ENCODE measurements around the gene GJA3. TPM values are rescaled to one million over a fixed set of nuclear protein-coding genes. Genes with fewer than 3 reads are reported as not detected.

The GJA3 gene
- total and polyA plus RNA-seq, 2 of the 4 experiments (the other 2 are of a cell fraction): 1.5 to 2.7 TPM

- peaks cover 19% of the 10 kb centered on the region; the same call in 1 of the 2 replicates for H3K27me3 ChIP-seq (ENCODE audit: control insufficient read depth, insufficient read depth, low read length)
- H2BK20ac ChIP-seq (ENCODE audit: low read depth, low read length): no peak overlapping the region
- no peak overlapping the region for H3K27ac ChIP-seq (ENCODE audit: insufficient read depth, low read length)
- no peaks in the 10 kb centered on the region for H4K20me1 ChIP-seq (ENCODE audit: insufficient read depth, low read length)
- H3K79me1 ChIP-seq (ENCODE audit: low read depth in 1 of 2, low read length in 2 of 2): no peaks in the 10 kb centered on the region
- H3K36me3 ChIP-seq (ENCODE audit: control insufficient read depth, insufficient read depth, low read length): peaks cover 1% of the 10 kb centered on the region; the same call in 1 of the 2 replicates
- no peak overlapping the region for H4K5ac ChIP-seq (ENCODE audit: low read depth, low read length)
- H3K18ac ChIP-seq (ENCODE audit: low read depth, low read length): no peak overlapping the region
- dilution Hi-C loops (cut with HindIII; ENCODE audit: low sequenced_read_pairs, unreplicated experiment) (no loop called here), in situ Hi-C loops (cut with MboI; ENCODE audit: low sequenced_read_pairs) (no loop called here), intact Hi-C loops (cut with micrococcal nuclease) (no loop called here)
- H3K4me1 ChIP-seq (ENCODE audit: control insufficient read depth, insufficient read depth, low read length): peaks cover 2% of the 10 kb centered on the region; the same call in 1 of the 2 replicates
- no peak overlapping the region for H2AK9ac ChIP-seq (replicated peaks; ENCODE audit: low read depth, low read length, poor library complexity)
- no peaks in the 10 kb centered on the region for H3K9me1 ChIP-seq (ENCODE audit: insufficient read depth, low read length)
- H3K9me3 ChIP-seq (ENCODE audit: control insufficient read depth, insufficient read depth, low read length): no peaks in the 10 kb centered on the region
- TF ChIP-seq RFX5 (IDR thresholded peaks at IDR 0.05; ENCODE audit: low read depth, low read length) (no peak), MAFK (IDR thresholded peaks at IDR 0.05; ENCODE audit: low read depth, low read length) (no peak), BHLHE40 (IDR thresholded peaks at IDR 0.05; ENCODE audit: low read depth, low read length) (no peak), CEBPB (IDR thresholded peaks at IDR 0.05; ENCODE audit: low read depth, low read length) (no peak)
- no peak overlapping the region for H3K4me3 ChIP-seq (ENCODE audit: insufficient read depth, low read depth, low read length)
- H2BK15ac ChIP-seq (ENCODE audit: low read depth, low read length): no peak overlapping the region
- H4K91ac ChIP-seq (ENCODE audit: insufficient read depth, low read depth, low read length): no peak overlapping the region
- no peak for ATAC-seq (ENCODE audit: low read depth)
- H3K14ac ChIP-seq (replicated peaks; ENCODE audit: low read depth, low read length): no peak overlapping the region
- H3K9ac ChIP-seq (ENCODE audit: low read depth, low read length): no peak overlapping the region
- 49% methylated on average over 45 of the region's 84 CpGs; no CpG with 5 or more reads in 1 of the 2 experiments for WGBS, 2 experiments (ENCODE audit: extremely low coverage in 2 of 2, insufficient read length in 1 of 2)
- no peak for DNase-seq
- no peak overlapping the region for H3K4me2 ChIP-seq (ENCODE audit: low read depth, low read length)
- H2AK5ac ChIP-seq (ENCODE audit: low read depth, low read length): no peak overlapping the region
- no peak overlapping the region for H3K23ac ChIP-seq (ENCODE audit: low read depth, low read length)
- no peak overlapping the region for H3K4ac ChIP-seq (ENCODE audit: low read depth, low read length)
- CTCF ChIA-PET: no interaction called here
- no peak overlapping the region for H2BK5ac ChIP-seq (ENCODE audit: low read depth, low read length, poor library complexity, severe bottlenecking)
- no peak overlapping the region for H3K56ac ChIP-seq (ENCODE audit: extremely low read depth, insufficient read depth, low read length)
- H2BK120ac ChIP-seq (ENCODE audit: low read depth, low read length): no peak overlapping the region
- POLR2A ChIA-PET (ENCODE audit: unreplicated experiment): no interaction called here
- H4K8ac ChIP-seq (ENCODE audit: low read depth in 2 of 2, low read length in 2 of 2): no peak overlapping the region
- BruUV-seq (replicated peaks): no TSS peak
- H2AFZ ChIP-seq (replicated peaks; ENCODE audit: low read length, poor library complexity): peak overlapping the region; percentile 29
Observed at GRCh38 chr13:20142023-20142926, 18.6 kb downstream of the GJA3 start.
